ENCODE data around the gene MAP3K20.

MAP3K20 gene

DNA sequence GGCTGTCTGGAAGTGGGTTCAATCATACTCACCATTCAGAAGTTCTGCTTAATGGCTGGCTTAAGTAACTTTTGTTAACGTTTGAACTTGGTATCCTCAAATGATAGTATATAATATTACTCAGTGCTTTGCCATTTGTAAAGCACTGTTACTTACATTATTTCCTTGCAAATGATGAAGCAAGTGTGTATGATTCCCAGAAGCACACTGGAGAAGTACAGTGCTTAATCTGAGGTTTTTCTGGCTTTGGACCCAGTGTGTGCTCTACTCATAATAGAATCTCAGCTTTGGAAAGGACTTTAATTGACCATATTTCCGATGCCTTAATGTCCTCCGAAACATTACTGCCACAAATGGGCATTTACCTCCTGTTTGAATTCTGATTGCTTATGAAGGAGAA lies 63.3 kb downstream of the MAP3K20 start:
- Histone ChIP-seq H3K4me1 (ENCODE audit: control insufficient read depth in 2 of 2, insufficient read depth in 2 of 2, low read length in 2 of 2) (no peaks in the 10 kb centered on the region), H3K4me3 (ENCODE audit: low read length in 2 of 2) (no peak overlapping the region), H3K9me3 (ENCODE audit: control insufficient read depth in 2 of 2, low read length in 2 of 2) (no peaks in the 10 kb centered on the region), H3K27ac (ENCODE audit: low read depth in 2 of 2, low read length in 2 of 2) (no peak overlapping the region), H3K27me3 (ENCODE audit: control insufficient read depth in 2 of 2, insufficient read depth in 2 of 2, low read length in 2 of 2) (no peaks in the 10 kb centered on the region), H3K36me3 (ENCODE audit: control insufficient read depth in 2 of 2, insufficient read depth in 2 of 2, low read length in 2 of 2) (no peaks in the 10 kb centered on the region), H3K9ac (ENCODE audit: low read depth in 1 of 2, low read length in 2 of 2) (no peak overlapping the region)

GRCh38 chr2:173141666-173142065 lies 66.0 kb downstream of the MAP3K20 start:
- no peaks in the 10 kb centered on the region for H3K27me3 ChIP-seq (ENCODE audit: control insufficient read depth in 2 of 2, insufficient read depth in 2 of 2, low read length in 2 of 2)
- H3K9ac ChIP-seq (ENCODE audit: low read depth in 1 of 2, low read length in 2 of 2), result no peak overlapping the region
- no peaks in the 10 kb centered on the region for H3K4me1 ChIP-seq (ENCODE audit: control insufficient read depth in 2 of 2, insufficient read depth in 2 of 2, low read length in 2 of 2)
- H3K27ac ChIP-seq (ENCODE audit: low read depth in 2 of 2, low read length in 2 of 2), result no peak overlapping the region
- H3K36me3 ChIP-seq (ENCODE audit: control insufficient read depth in 2 of 2, insufficient read depth in 2 of 2, low read length in 2 of 2), result no peaks in the 10 kb centered on the region
- H3K4me3 ChIP-seq (ENCODE audit: low read length in 2 of 2), result no peak overlapping the region
- no peaks in the 10 kb centered on the region for H3K9me3 ChIP-seq (ENCODE audit: control insufficient read depth in 2 of 2, low read length in 2 of 2)

DNA sequence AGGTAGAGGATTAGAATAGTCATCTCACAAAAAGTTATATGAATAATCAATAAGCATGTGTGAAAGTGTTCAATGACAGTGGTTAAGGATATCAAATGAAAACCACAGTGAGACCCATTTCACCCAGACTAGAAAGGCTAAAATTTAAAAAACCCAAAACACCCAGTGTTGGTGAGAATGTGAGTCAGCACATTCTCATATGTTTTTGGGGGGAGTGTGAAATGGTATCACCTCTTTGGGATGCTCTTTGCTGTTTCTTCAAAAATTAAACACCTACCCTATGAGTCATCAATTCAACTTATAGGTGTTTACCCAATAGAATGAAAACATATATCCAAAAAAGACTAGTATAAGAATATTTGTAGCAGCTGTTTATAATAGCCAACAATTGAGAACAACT lies 69.8 kb downstream of the MAP3K20 start:
- Histone ChIP-seq H3K27me3 (ENCODE audit: control insufficient read depth in 2 of 2, insufficient read depth in 2 of 2, low read length in 2 of 2) (no peaks in the 10 kb centered on the region), H3K27ac (ENCODE audit: low read depth in 2 of 2, low read length in 2 of 2) (no peak overlapping the region), H3K9me3 (ENCODE audit: control insufficient read depth in 2 of 2, low read length in 2 of 2) (no peaks in the 10 kb centered on the region), H3K4me3 (ENCODE audit: low read length in 2 of 2) (no peak overlapping the region), H3K4me1 (ENCODE audit: control insufficient read depth in 2 of 2, insufficient read depth in 2 of 2, low read length in 2 of 2) (no peaks in the 10 kb centered on the region), H3K36me3 (ENCODE audit: control insufficient read depth in 2 of 2, insufficient read depth in 2 of 2, low read length in 2 of 2) (no peaks in the 10 kb centered on the region), H3K9ac (ENCODE audit: low read depth in 1 of 2, low read length in 2 of 2) (no peak overlapping the region)

GRCh38 chr2:173146590-173146989 lies 70.9 kb downstream of the MAP3K20 start:
- Histone ChIP-seq H3K36me3 (ENCODE audit: control insufficient read depth in 2 of 2, insufficient read depth in 2 of 2, low read length in 2 of 2) (no peaks in the 10 kb centered on the region), H3K9ac (ENCODE audit: low read depth in 1 of 2, low read length in 2 of 2) (no peak overlapping the region), H3K27me3 (ENCODE audit: control insufficient read depth in 2 of 2, insufficient read depth in 2 of 2, low read length in 2 of 2) (no peaks in the 10 kb centered on the region), H3K4me1 (ENCODE audit: control insufficient read depth in 2 of 2, insufficient read depth in 2 of 2, low read length in 2 of 2) (no peaks in the 10 kb centered on the region), H3K27ac (ENCODE audit: low read depth in 2 of 2, low read length in 2 of 2) (no peak overlapping the region), H3K9me3 (ENCODE audit: control insufficient read depth in 2 of 2, low read length in 2 of 2) (no peaks in the 10 kb centered on the region), H3K4me3 (ENCODE audit: low read length in 2 of 2) (no peak overlapping the region)

GRCh38 chr2:173148520-173148919 lies 72.9 kb downstream of the MAP3K20 start:
- Histone ChIP-seq H3K27ac (ENCODE audit: low read depth in 2 of 2, low read length in 2 of 2) (no peak overlapping the region), H3K4me1 (ENCODE audit: control insufficient read depth in 2 of 2, insufficient read depth in 2 of 2, low read length in 2 of 2) (no peaks in the 10 kb centered on the region), H3K27me3 (ENCODE audit: control insufficient read depth in 2 of 2, insufficient read depth in 2 of 2, low read length in 2 of 2) (no peaks in the 10 kb centered on the region), H3K9me3 (ENCODE audit: control insufficient read depth in 2 of 2, low read length in 2 of 2) (no peaks in the 10 kb centered on the region), H3K36me3 (ENCODE audit: control insufficient read depth in 2 of 2, insufficient read depth in 2 of 2, low read length in 2 of 2) (no peaks in the 10 kb centered on the region), H3K4me3 (ENCODE audit: low read length in 2 of 2) (no peak overlapping the region), H3K9ac (ENCODE audit: low read depth in 1 of 2, low read length in 2 of 2) (no peak overlapping the region)

- no peaks in the 10 kb centered on the region for H3K4me1 ChIP-seq (ENCODE audit: control insufficient read depth in 2 of 2, insufficient read depth in 2 of 2, low read length in 2 of 2)
- H3K27ac ChIP-seq (ENCODE audit: low read depth in 2 of 2, low read length in 2 of 2), result no peak overlapping the region
- H3K4me3 ChIP-seq (ENCODE audit: low read length in 2 of 2), result no peak overlapping the region
These were observed 73.8 kb downstream of the MAP3K20 start for GRCh38 chr2:173149491-173149890.

DNA sequence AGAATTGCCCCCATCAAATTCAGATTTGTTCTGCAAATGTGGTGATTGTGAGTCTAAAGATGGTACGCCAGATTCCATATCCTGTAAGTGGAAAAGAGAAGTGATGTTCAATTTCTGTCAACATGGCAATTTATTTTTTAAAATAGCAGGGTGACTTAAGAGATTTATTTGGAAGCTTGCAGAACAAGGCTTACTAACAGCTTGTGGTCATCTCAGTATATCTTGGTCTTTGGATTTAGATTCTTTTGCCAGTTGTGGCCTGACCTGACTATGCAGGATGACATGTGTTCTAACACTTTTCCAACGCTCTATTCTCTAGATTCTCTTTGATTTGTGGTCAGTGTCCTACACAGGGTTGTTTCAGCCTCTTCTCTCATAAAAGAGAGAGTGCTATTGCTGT lies 74.4 kb downstream of the MAP3K20 start:
- H3K27ac ChIP-seq (ENCODE audit: low read depth in 2 of 2, low read length in 2 of 2), result no peak overlapping the region
- no peaks in the 10 kb centered on the region for H3K27me3 ChIP-seq (ENCODE audit: control insufficient read depth in 2 of 2, insufficient read depth in 2 of 2, low read length in 2 of 2)
- no peaks in the 10 kb centered on the region for H3K36me3 ChIP-seq (ENCODE audit: control insufficient read depth in 2 of 2, insufficient read depth in 2 of 2, low read length in 2 of 2)
- no peaks in the 10 kb centered on the region for H3K4me1 ChIP-seq (ENCODE audit: control insufficient read depth in 2 of 2, insufficient read depth in 2 of 2, low read length in 2 of 2)
- H3K9ac ChIP-seq (ENCODE audit: low read depth in 1 of 2, low read length in 2 of 2), result no peak overlapping the region
- no peaks in the 10 kb centered on the region for H3K9me3 ChIP-seq (ENCODE audit: control insufficient read depth in 2 of 2, low read length in 2 of 2)
- no peak overlapping the region for H3K4me3 ChIP-seq (ENCODE audit: low read length in 2 of 2)

More at GRCh38 chr2:173149491-173149890, 73.8 kb downstream of the MAP3K20 start:
- H3K9me3 ChIP-seq (ENCODE audit: control insufficient read depth in 2 of 2, low read length in 2 of 2), result no peaks in the 10 kb centered on the region
- no peaks in the 10 kb centered on the region for H3K36me3 ChIP-seq (ENCODE audit: control insufficient read depth in 2 of 2, insufficient read depth in 2 of 2, low read length in 2 of 2)
- no peak overlapping the region for H3K9ac ChIP-seq (ENCODE audit: low read depth in 1 of 2, low read length in 2 of 2)
- H3K27me3 ChIP-seq (ENCODE audit: control insufficient read depth in 2 of 2, insufficient read depth in 2 of 2, low read length in 2 of 2), result no peaks in the 10 kb centered on the region

GRCh38 chr2:173150963-173151362 lies 75.3 kb downstream of the MAP3K20 start:
- H3K27ac ChIP-seq (ENCODE audit: low read depth in 2 of 2, low read length in 2 of 2), result no peak overlapping the region

GRCh38 chr2:173151671-173152401 lies 76.2 kb downstream of the MAP3K20 start:
- H3K27me3 ChIP-seq (ENCODE audit: control insufficient read depth in 2 of 2, insufficient read depth in 2 of 2, low read length in 2 of 2), result no peaks in the 10 kb centered on the region
- H3K9ac ChIP-seq (ENCODE audit: low read depth in 1 of 2, low read length in 2 of 2), result no peak overlapping the region
- no peaks in the 10 kb centered on the region for H3K9me3 ChIP-seq (ENCODE audit: control insufficient read depth in 2 of 2, low read length in 2 of 2)
- no peaks in the 10 kb centered on the region for H3K36me3 ChIP-seq (ENCODE audit: control insufficient read depth in 2 of 2, insufficient read depth in 2 of 2, low read length in 2 of 2)
- H3K27ac ChIP-seq (ENCODE audit: low read depth in 2 of 2, low read length in 2 of 2), result no peak overlapping the region
- H3K4me1 ChIP-seq (ENCODE audit: control insufficient read depth in 2 of 2, insufficient read depth in 2 of 2, low read length in 2 of 2), result no peaks in the 10 kb centered on the region
- no peak overlapping the region for H3K4me3 ChIP-seq (ENCODE audit: low read length in 2 of 2)

More at GRCh38 chr2:173150963-173151362, 75.3 kb downstream of the MAP3K20 start:
- no peaks in the 10 kb centered on the region for H3K27me3 ChIP-seq (ENCODE audit: control insufficient read depth in 2 of 2, insufficient read depth in 2 of 2, low read length in 2 of 2)
- no peaks in the 10 kb centered on the region for H3K4me1 ChIP-seq (ENCODE audit: control insufficient read depth in 2 of 2, insufficient read depth in 2 of 2, low read length in 2 of 2)
- no peak overlapping the region for H3K9ac ChIP-seq (ENCODE audit: low read depth in 1 of 2, low read length in 2 of 2)
- no peaks in the 10 kb centered on the region for H3K9me3 ChIP-seq (ENCODE audit: control insufficient read depth in 2 of 2, low read length in 2 of 2)
- H3K36me3 ChIP-seq (ENCODE audit: control insufficient read depth in 2 of 2, insufficient read depth in 2 of 2, low read length in 2 of 2), result no peaks in the 10 kb centered on the region
- no peak overlapping the region for H3K4me3 ChIP-seq (ENCODE audit: low read length in 2 of 2)

DNA sequence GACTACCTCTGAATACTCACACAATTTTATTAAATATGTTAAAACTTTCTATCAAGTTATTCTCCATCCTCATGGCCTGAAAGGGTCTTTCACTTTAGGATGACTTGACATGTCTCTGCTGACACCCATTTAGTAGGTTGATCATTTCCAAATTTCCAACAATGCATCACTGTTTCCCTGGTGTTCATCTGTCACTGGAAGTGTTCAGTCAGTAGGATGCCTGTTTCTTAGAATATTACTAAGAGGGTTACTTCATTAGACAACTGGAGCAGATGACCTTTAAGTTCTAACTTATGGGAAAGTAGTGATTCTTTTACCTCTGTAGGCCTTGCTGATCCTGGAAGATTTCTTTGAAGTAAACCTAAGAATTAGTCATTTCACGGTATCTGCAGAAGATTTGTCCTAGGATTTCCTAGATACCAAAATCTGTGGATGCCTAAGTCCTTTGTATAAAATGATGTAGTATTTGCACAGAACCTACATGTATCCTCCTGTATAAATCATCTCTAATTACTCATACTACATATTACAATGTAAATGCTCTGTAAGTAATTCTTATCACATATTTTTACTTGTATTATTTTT lies 77.7 kb downstream of the MAP3K20 start:
- H3K4me1 ChIP-seq (ENCODE audit: control insufficient read depth in 2 of 2, insufficient read depth in 2 of 2, low read length in 2 of 2), result no peaks in the 10 kb centered on the region
- no peak overlapping the region for H3K27ac ChIP-seq (ENCODE audit: low read depth in 2 of 2, low read length in 2 of 2)
- H3K9ac ChIP-seq (ENCODE audit: low read depth in 1 of 2, low read length in 2 of 2), result no peak overlapping the region
- H3K9me3 ChIP-seq (ENCODE audit: control insufficient read depth in 2 of 2, low read length in 2 of 2), result no peaks in the 10 kb centered on the region
- no peaks in the 10 kb centered on the region for H3K27me3 ChIP-seq (ENCODE audit: control insufficient read depth in 2 of 2, insufficient read depth in 2 of 2, low read length in 2 of 2)
- H3K36me3 ChIP-seq (ENCODE audit: control insufficient read depth in 2 of 2, insufficient read depth in 2 of 2, low read length in 2 of 2), result no peaks in the 10 kb centered on the region
- no peak overlapping the region for H3K4me3 ChIP-seq (ENCODE audit: low read length in 2 of 2)
